Mesenchymal stem cell (in vitro differentiated cells and primary cell): ENCODE data around the gene OR2M2.

ENCODE experiments used
- DNase-seq: peaks from one replicate; pipeline ENCODE4 v3.0.0-alpha.2; 2013
- H2AFZ ChIP-seq: one replicate; pipeline ENCODE4 v1.6.1; 2013; ENCODE audit warnings: low read depth, mild to moderate bottlenecking, control low read depth, inconsistent platforms, low read length, moderate library complexity
- H2AK5ac ChIP-seq: 2 replicates; pipeline ENCODE4 v1.6.1; 2013; ENCODE audit warnings: low read length, moderate library complexity, mild to moderate bottlenecking, inconsistent platforms; ENCODE audit not compliant: severe bottlenecking
- H2BK120ac ChIP-seq: one replicate; pipeline ENCODE4 v1.6.1; 2013; ENCODE audit warnings: low read depth, mild to moderate bottlenecking, inconsistent platforms, low read length, moderate library complexity
- H2BK12ac ChIP-seq, 2 experiments: one replicate each; pipeline ENCODE4 v1.6.1; 2013; ENCODE audit warnings: inconsistent platforms in 2 of 2, low read length in 2 of 2, mild to moderate bottlenecking in 2 of 2, moderate library complexity in 2 of 2, control low read depth in 1 of 2
- H2BK15ac ChIP-seq: one replicate; pipeline ENCODE4 v1.6.1; 2013; ENCODE audit warnings: mild to moderate bottlenecking, low read depth, inconsistent platforms; ENCODE audit not compliant: poor library complexity, severe bottlenecking
- H2BK5ac ChIP-seq: 2 replicates; pipeline ENCODE4 v1.6.1; 2013; ENCODE audit warnings: low read depth, mild to moderate bottlenecking, low read length, control low read depth, inconsistent platforms; ENCODE audit not compliant: poor library complexity, severe bottlenecking
- H3K14ac ChIP-seq, 2 experiments: one replicate each; pipeline ENCODE4 v1.6.1; 2013; ENCODE audit warnings: inconsistent platforms in 2 of 2, low read length in 2 of 2, control low read depth in 1 of 2, mild to moderate bottlenecking in 1 of 2, moderate library complexity in 1 of 2
- H3K18ac ChIP-seq, 2 experiments: one replicate each; pipeline ENCODE4 v1.6.1; 2013; ENCODE audit warnings: inconsistent platforms in 2 of 2, low read length in 2 of 2, control low read depth in 1 of 2, low read depth in 1 of 2, mild to moderate bottlenecking in 1 of 2
- H3K23ac ChIP-seq, 2 experiments: one replicate each; pipeline ENCODE4 v1.6.1; 2013; ENCODE audit warnings: inconsistent platforms in 2 of 2, low read length in 2 of 2, mild to moderate bottlenecking in 2 of 2, moderate library complexity in 2 of 2, control low read depth in 1 of 2
- H3K27ac ChIP-seq: 2 replicates; pipeline ENCODE4 v1.5.1; 2013; ENCODE audit warnings: mild to moderate bottlenecking, moderate library complexity, low read length, control low read depth, inconsistent platforms; ENCODE audit not compliant: poor library complexity, severe bottlenecking
- H3K27me3 ChIP-seq, 2 experiments: 2 replicates each; pipeline versions ENCODE4 v1.6.1 to v1.7.0; 2013; ENCODE audit warnings: low read length in 2 of 2, mild to moderate bottlenecking in 2 of 2, moderate library complexity in 2 of 2, control low read depth in 1 of 2, inconsistent platforms in 1 of 2; ENCODE audit not compliant: control insufficient read depth in 1 of 2, insufficient read depth in 1 of 2
- H3K36me3 ChIP-seq, 2 experiments: 2 replicates each; pipeline versions ENCODE4 v1.6.1 to v1.7.0; 2013; ENCODE audit warnings: low read length in 2 of 2, control low read depth in 1 of 2, inconsistent platforms in 1 of 2, low read depth in 1 of 2, mild to moderate bottlenecking in 1 of 2; ENCODE audit not compliant: insufficient read depth in 2 of 2, control insufficient read depth in 1 of 2
- H3K4ac ChIP-seq, 2 experiments: one replicate each; pipeline ENCODE4 v1.6.1; 2013; ENCODE audit warnings: inconsistent platforms in 2 of 2, low read length in 2 of 2, mild to moderate bottlenecking in 2 of 2, moderate library complexity in 2 of 2, control low read depth in 1 of 2, low read depth in 1 of 2
- H3K4me1 ChIP-seq: 2 replicates; pipeline ENCODE4 v1.6.1; 2013; ENCODE audit warnings: low read depth, low read length, control low read depth; ENCODE audit not compliant: control insufficient read depth, insufficient read depth
- H3K4me2 ChIP-seq: 2 replicates; pipeline ENCODE4 v1.6.1; 2013; ENCODE audit warnings: low read length, mild to moderate bottlenecking, inconsistent platforms; ENCODE audit not compliant: poor library complexity, severe bottlenecking
- H3K4me3 ChIP-seq, 2 experiments: 2 replicates each; pipeline versions ENCODE4 v1.5.1 to v1.7.0; 2013; ENCODE audit warnings: low read length in 2 of 2, mild to moderate bottlenecking in 2 of 2, control low read depth in 1 of 2, low read depth in 1 of 2; ENCODE audit not compliant: insufficient read depth in 1 of 2
- H3K79me1 ChIP-seq: replicated peaks from 2 replicates; pipeline ENCODE4 v1.6.1; 2013; ENCODE audit warnings: mild to moderate bottlenecking, control low read depth, low read length, inconsistent platforms; ENCODE audit not compliant: poor library complexity, severe bottlenecking
- H3K9ac ChIP-seq: 2 replicates; pipeline ENCODE4 v1.7.0; 2013; ENCODE audit warnings: mild to moderate bottlenecking, low read length, moderate library complexity
- H3K9me3 ChIP-seq: 2 replicates; pipeline ENCODE4 v1.7.0; 2013; ENCODE audit warnings: mild to moderate bottlenecking, low read length; ENCODE audit not compliant: control insufficient read depth
- H4K8ac ChIP-seq: one replicate; pipeline ENCODE4 v1.6.1; 2013; ENCODE audit warnings: inconsistent platforms, mild to moderate bottlenecking, low read length, moderate library complexity
- H4K91ac ChIP-seq: one replicate; pipeline ENCODE4 v1.6.1; 2013; ENCODE audit warnings: mild to moderate bottlenecking, low read length, inconsistent platforms
- WGBS: methylation state at CpG from one replicate; pipeline ENCODE4 v1.1.7; 2013; ENCODE audit warnings: mixed read lengths; 5-methylcytosine and 5-hydroxymethylcytosine counted together

The OR2M2 gene

DNA sequence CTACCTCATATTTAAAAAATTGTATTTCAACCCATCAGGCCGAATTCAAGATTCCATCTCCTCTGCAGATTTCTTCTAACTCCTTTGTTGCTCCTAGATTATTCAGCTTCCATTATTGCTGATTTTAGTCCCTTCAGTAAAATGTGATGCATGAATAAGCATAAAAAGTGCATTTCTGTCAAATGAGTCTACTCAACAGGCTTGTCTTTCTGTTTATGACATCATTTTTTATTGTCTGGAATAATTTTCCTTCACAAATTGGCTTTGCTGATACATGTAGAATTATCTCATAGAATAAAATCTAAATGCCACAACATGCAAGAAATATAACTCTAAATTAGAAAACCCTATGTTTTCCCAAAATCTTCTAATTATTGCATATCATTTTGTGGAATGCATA lies 31.3 kb upstream of the OR2M2 start:
- Histone ChIP-seq H3K18ac (no peak overlapping the region), H2BK15ac (no peak overlapping the region), H4K8ac (no peak overlapping the region), H2BK5ac (no peak overlapping the region), H3K27ac (no peak overlapping the region), H3K79me1 (no peaks in the 10 kb centered on the region), H3K14ac (no peak overlapping the region), H4K91ac (no peak overlapping the region), H2BK12ac (no peak overlapping the region), H3K27me3 (no peaks in the 10 kb centered on the region), H3K9ac (no peak overlapping the region), H2AFZ (no peak overlapping the region), H3K4ac (no peak overlapping the region), H3K4me1 (no peaks in the 10 kb centered on the region), H2AK5ac (no peak overlapping the region), H2BK120ac (no peak overlapping the region), H3K4me3 (no peak overlapping the region), H3K23ac (no peak overlapping the region), H3K36me3 (no peaks in the 10 kb centered on the region), H3K4me2 (no peak overlapping the region), H3K9me3 (peaks cover 51% of the 10 kb centered on the region)
- DNase-seq: no peak
- 0% methylated on average over 1 of the region's 1 CpG for WGBS

- Histone ChIP-seq H3K4me1 (no peaks in the 10 kb centered on the region), H3K27me3 (no peaks in the 10 kb centered on the region), H3K18ac (no peak within 1 kb of the TSS), H4K8ac (no peak within 1 kb of the TSS), H3K9me3 (peaks cover 48% of the 10 kb centered on the region), H3K4me2 (no peak within 1 kb of the TSS), H3K14ac (no peak within 1 kb of the TSS), H2BK5ac (no peak within 1 kb of the TSS), H3K36me3 (no peaks in the 10 kb centered on the region), H2BK12ac (no peak within 1 kb of the TSS), H2BK15ac (no peak within 1 kb of the TSS), H4K91ac (no peak within 1 kb of the TSS), H3K27ac (no peak within 1 kb of the TSS), H2AK5ac (no peak within 1 kb of the TSS), H2BK120ac (no peak within 1 kb of the TSS), H2AFZ (no peak within 1 kb of the TSS), H3K23ac (no peak within 1 kb of the TSS), H3K4me3 (no peak within 1 kb of the TSS), H3K79me1 (no peaks in the 10 kb centered on the region), H3K4ac (no peak within 1 kb of the TSS), H3K9ac (no peak within 1 kb of the TSS)
- no CpG with 5 or more reads among the region's 3 CpGs for WGBS
- no peak for DNase-seq
Observed at GRCh38 chr1:248144513-248145198, 30.0 kb upstream of the OR2M2 start, which contains the start of gene OR2M5. Gene OR2M5 (plus strand): TSS chr1:248145148. CDS start chr1:248145148, 0 bp downstream.

- H2BK15ac ChIP-seq: no peak overlapping the region
- H2AK5ac ChIP-seq: no peak overlapping the region
- H3K4me2 ChIP-seq: no peak overlapping the region
- H3K14ac ChIP-seq: no peak overlapping the region
- H3K9ac ChIP-seq: no peak overlapping the region
- no peak overlapping the region for H2BK12ac ChIP-seq
- no peak overlapping the region for H4K91ac ChIP-seq
- no peak for DNase-seq
- H2AFZ ChIP-seq: no peak overlapping the region
- H3K18ac ChIP-seq: no peak overlapping the region
- H3K27me3 ChIP-seq: no peaks in the 10 kb centered on the region
- no peak overlapping the region for H3K27ac ChIP-seq
- H3K79me1 ChIP-seq: no peaks in the 10 kb centered on the region
- peaks cover 37% of the 10 kb centered on the region for H3K9me3 ChIP-seq
- no peak overlapping the region for H2BK5ac ChIP-seq
- no peak overlapping the region for H4K8ac ChIP-seq
- no peaks in the 10 kb centered on the region for H3K4me1 ChIP-seq
- H3K36me3 ChIP-seq: no peaks in the 10 kb centered on the region
- no peak overlapping the region for H2BK120ac ChIP-seq
- no peak overlapping the region for H3K4me3 ChIP-seq
- H3K23ac ChIP-seq: no peak overlapping the region
- WGBS: 76% methylated on average over 6 of the region's 6 CpGs
- no peak overlapping the region for H3K4ac ChIP-seq
Observed at GRCh38 chr1:248152056-248152827, 22.4 kb upstream of the OR2M2 start.

DNA sequence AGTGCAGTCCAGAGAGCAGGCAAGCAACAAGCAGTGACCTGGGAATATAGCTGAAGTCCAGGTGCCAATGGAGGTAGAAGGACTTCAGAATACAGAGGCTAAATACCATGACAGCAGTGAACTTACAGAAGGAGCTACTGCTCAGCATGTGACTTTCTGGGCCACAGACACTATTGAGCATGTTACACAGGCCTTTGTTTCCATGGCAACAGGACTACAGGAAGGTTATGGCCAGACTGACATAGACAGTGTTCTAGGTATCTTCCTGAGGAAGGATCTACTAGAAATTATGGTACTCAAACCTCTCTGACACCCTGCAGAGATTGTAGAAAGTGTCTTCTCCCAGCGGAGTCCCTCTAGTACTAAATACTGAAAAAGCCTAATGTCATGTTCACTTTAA lies 18.7 kb upstream of the OR2M2 start:
- no peak overlapping the region for H3K27ac ChIP-seq
- no peak overlapping the region for H3K14ac ChIP-seq
- H3K36me3 ChIP-seq: no peaks in the 10 kb centered on the region
- DNase-seq: no peak
- H3K9me3 ChIP-seq: peaks cover 40% of the 10 kb centered on the region
- H2BK5ac ChIP-seq: no peak overlapping the region
- no peaks in the 10 kb centered on the region for H3K4me1 ChIP-seq
- no peak overlapping the region for H4K8ac ChIP-seq
- no peak overlapping the region for H2BK15ac ChIP-seq
- H3K18ac ChIP-seq: no peak overlapping the region
- no peak overlapping the region for H4K91ac ChIP-seq
- H3K4me3 ChIP-seq: no peak overlapping the region
- no peak overlapping the region for H3K23ac ChIP-seq
- H2BK12ac ChIP-seq: no peak overlapping the region
- H2BK120ac ChIP-seq: no peak overlapping the region
- H3K27me3 ChIP-seq: no peaks in the 10 kb centered on the region
- WGBS: 82% methylated on average over 1 of the region's 1 CpG
- no peak overlapping the region for H3K4me2 ChIP-seq
- H3K9ac ChIP-seq: no peak overlapping the region
- no peaks in the 10 kb centered on the region for H3K79me1 ChIP-seq
- H3K4ac ChIP-seq: no peak overlapping the region
- no peak overlapping the region for H2AFZ ChIP-seq
- H2AK5ac ChIP-seq: no peak overlapping the region
